ENCODE measurements around the gene PEX1. TPM values are rescaled to one million over a fixed set of nuclear protein-coding genes. Genes with fewer than 3 reads are reported as not detected.

PEX1 gene
- total RNA-seq, 1 experiment from 2014 or later: 20.2 TPM

GRCh38 chr7:92534572-92534971, 6.3 kb upstream of the PEX1 start:
- ChIA-PET POLR2A (ENCODE audit: unreplicated experiment) (no interaction called here), CTCF (no interaction called here)
- no peak overlapping the region for H3K4me2 ChIP-seq
- H3K27me3 ChIP-seq (ENCODE audit: insufficient read depth, low read depth): no peaks in the 10 kb centered on the region
- intact Hi-C loops (cut with micrococcal nuclease; ENCODE audit: unreplicated experiment): no loop called here
- no TSS peak for BruUV-seq (replicated peaks)
- H3K4me1 ChIP-seq (replicated peaks; ENCODE audit: insufficient read depth): peaks cover 3% of the 10 kb centered on the region
- no peaks in the 10 kb centered on the region; the same call in 1 of the 2 replicates for H4K20me1 ChIP-seq (ENCODE audit: insufficient read depth)
- no peak overlapping the region for H3K4me3 ChIP-seq
- peaks cover 50% of the 10 kb centered on the region for H3K36me3 ChIP-seq (ENCODE audit: low read depth)
- DNase-seq: no peak
- no peak for TF ChIP-seq CTCF (conservative IDR thresholded peaks at IDR 0.05)
- TF ChIP-seq EZH2 (IDR thresholded peaks at IDR 0.05; ENCODE audit: low read depth): no peak
- H3K9me3 ChIP-seq (ENCODE audit: insufficient read depth, low read depth): no peaks in the 10 kb centered on the region
- peaks cover 13% of the 10 kb centered on the region for H3K79me2 ChIP-seq (ENCODE audit: low read depth)
- H3K9me2 ChIP-seq (ENCODE audit: insufficient read depth): no peaks in the 10 kb centered on the region
- H3K27ac ChIP-seq: no peak overlapping the region
- H2AFZ ChIP-seq: no peak overlapping the region
- no peaks in the 10 kb centered on the region for H3F3A ChIP-seq (ENCODE audit: insufficient read depth, low read depth)

GRCh38 chr7:92528958-92529264, 591 bp upstream of the PEX1 start:
- Histone ChIP-seq H3K27ac (peak overlapping the region; percentile 52), H3K4me1 (replicated peaks; ENCODE audit: insufficient read depth) (peaks cover 18% of the 10 kb centered on the region), H3K4me2 (peak overlapping the region; percentile 89), H3K27me3 (ENCODE audit: insufficient read depth, low read depth) (no peaks in the 10 kb centered on the region), H3K79me2 (ENCODE audit: low read depth) (peaks cover 57% of the 10 kb centered on the region), H3K9me2 (ENCODE audit: insufficient read depth) (no peaks in the 10 kb centered on the region), H3F3A (ENCODE audit: insufficient read depth, low read depth) (0 out of 2 replicates have a peak, but pooled peaks cover 8% of the 10 kb centered on the region), H4K20me1 (ENCODE audit: insufficient read depth) (no peaks in the 10 kb centered on the region; the same call in 1 of the 2 replicates), H3K36me3 (ENCODE audit: low read depth) (peaks cover 30% of the 10 kb centered on the region), H3K4me3 (peak overlapping the region; percentile 95), H2AFZ (peak overlapping the region; percentile 85), H3K9me3 (ENCODE audit: insufficient read depth, low read depth) (no peaks in the 10 kb centered on the region)
- TF ChIP-seq CTCF (conservative IDR thresholded peaks at IDR 0.05) (no peak), EZH2 (IDR thresholded peaks at IDR 0.05; ENCODE audit: low read depth) (no peak)
- CTCF ChIA-PET: interaction anchor here (0.5 to 1.0 kb wide), 17 partner anchors 23 to 1008 kb away, joined by 3 to 18 read pairs (median 4); partner anchors contain the start of genes FAM133B, GATAD1 and VPS50
- intact Hi-C loops (cut with micrococcal nuclease; ENCODE audit: unreplicated experiment): loop anchor here (1.0 to 5.0 kb wide), 6 partner anchors 67 to 703 kb away; partner anchors contain the start of genes GATAD1, MTERF1 and VPS50
- POLR2A ChIA-PET (ENCODE audit: unreplicated experiment): interaction anchor here (0.5 to 1.0 kb wide), 12 partner anchors 10 to 1434 kb away, joined by 3 to 12 read pairs (median 5); partner anchors contain the start of gene FAM133B
- TSS peak; percentile 54 for BruUV-seq (replicated peaks)
- DNase-seq: no peak

- peak overlapping the region; percentile 91 for H3K4me2 ChIP-seq
- TF ChIP-seq EZH2 (IDR thresholded peaks at IDR 0.05; ENCODE audit: low read depth) (no peak), CTCF (conservative IDR thresholded peaks at IDR 0.05) (no peak; the same call in 1 of the 2 replicates)
- H3K79me2 ChIP-seq (ENCODE audit: low read depth): peaks cover 57% of the 10 kb centered on the region
- POLR2A ChIA-PET (ENCODE audit: unreplicated experiment): interaction anchor here (0.5 kb wide), 1 partner anchor 34 kb away, joined by 4 read pairs; no protein-coding TSS in a partner anchor
- H3K27ac ChIP-seq: 0 out of 2 replicates have a peak overlapping the region, but pooled peaks have one; percentile 29
- no TSS peak for BruUV-seq (replicated peaks)
- intact Hi-C loops (cut with micrococcal nuclease; ENCODE audit: unreplicated experiment): loop anchor here (1.0 to 5.0 kb wide), 6 partner anchors 65 to 705 kb away; partner anchors contain the start of genes GATAD1, MTERF1 and VPS50
- peaks cover 24% of the 10 kb centered on the region for H3K36me3 ChIP-seq (ENCODE audit: low read depth)
- no peaks in the 10 kb centered on the region; the same call in 1 of the 2 replicates for H4K20me1 ChIP-seq (ENCODE audit: insufficient read depth)
- H2AFZ ChIP-seq: peak overlapping the region; percentile 97
- peak overlapping the region; percentile 95 for H3K4me3 ChIP-seq
- CTCF ChIA-PET: interaction anchor here (0.6 to 0.7 kb wide), 2 partner anchors 52 to 279 kb away, joined by 3 read pairs; no protein-coding TSS in a partner anchor
- H3K9me2 ChIP-seq (ENCODE audit: insufficient read depth): no peaks in the 10 kb centered on the region
- 0 out of 2 replicates have a peak, but pooled peaks cover 8% of the 10 kb centered on the region for H3F3A ChIP-seq (ENCODE audit: insufficient read depth, low read depth)
- peak; percentile 52 to 59 for DNase-seq
- no peaks in the 10 kb centered on the region for H3K9me3 ChIP-seq (ENCODE audit: insufficient read depth, low read depth)
- H3K27me3 ChIP-seq (ENCODE audit: insufficient read depth, low read depth): no peaks in the 10 kb centered on the region
- peaks cover 18% of the 10 kb centered on the region for H3K4me1 ChIP-seq (replicated peaks; ENCODE audit: insufficient read depth)
Observed at GRCh38 chr7:92527300-92528187, 776 bp downstream of the PEX1 start.
